H9 (cell line): ENCODE results near the gene ELF5. TPM values are rescaled to one million over a fixed set of nuclear protein-coding genes. Genes with fewer than 3 reads are reported as not detected.
A peak's percentile ranks its signal among the peaks of the same experiment; 100 is the strongest.

Experiments used
- DNase-seq: peaks from one replicate; pipeline ENCODE4 v3.0.0-alpha.2; 2017
- H2AFZ ChIP-seq: one replicate; pipeline ENCODE4 v1.6.1; 2013; ENCODE audit warnings: mild to moderate bottlenecking, low read length, control low read depth, moderate library complexity
- H2AK5ac ChIP-seq: 2 replicates; pipeline ENCODE4 v1.6.1; 2013; ENCODE audit warnings: low read length, control low read depth, mixed read lengths; ENCODE audit not compliant: insufficient read length
- H2BK120ac ChIP-seq: one replicate; pipeline ENCODE4 v1.6.1; 2013; ENCODE audit warnings: low read depth, mild to moderate bottlenecking, low read length, control low read depth, inconsistent platforms; ENCODE audit not compliant: poor library complexity, severe bottlenecking
- H2BK12ac ChIP-seq: 2 replicates; pipeline ENCODE4 v1.6.1; 2013; ENCODE audit warnings: low read length, control low read depth, mixed read lengths, low read depth; ENCODE audit not compliant: insufficient read length
- H2BK15ac ChIP-seq: 2 replicates; pipeline ENCODE4 v1.6.1; 2013; ENCODE audit warnings: low read depth, low read length, control low read depth
- H2BK20ac ChIP-seq: one replicate; pipeline ENCODE4 v1.6.1; 2013; ENCODE audit warnings: low read depth, mild to moderate bottlenecking, low read length, control low read depth, inconsistent platforms; ENCODE audit not compliant: poor library complexity, severe bottlenecking
- H2BK5ac ChIP-seq: 2 replicates; pipeline ENCODE4 v1.6.1; 2013; ENCODE audit warnings: low read length, control low read depth, mixed read lengths; ENCODE audit not compliant: insufficient read length
- H3K14ac ChIP-seq: 2 replicates; pipeline ENCODE4 v1.6.1; 2013; ENCODE audit warnings: low read length, control low read depth; ENCODE audit not compliant: insufficient read depth
- H3K18ac ChIP-seq: 2 replicates; pipeline ENCODE4 v1.6.1; 2013; ENCODE audit warnings: low read depth, mild to moderate bottlenecking, mixed read lengths, low read length, control low read depth; ENCODE audit not compliant: insufficient read length
- H3K23ac ChIP-seq: 2 replicates; pipeline ENCODE4 v1.6.1; 2013; ENCODE audit warnings: low read length, control low read depth, mixed read lengths, low read depth; ENCODE audit not compliant: insufficient read length
- H3K23me2 ChIP-seq: 2 replicates; pipeline ENCODE4 v1.6.1; 2013; ENCODE audit warnings: low read depth, mild to moderate bottlenecking, mixed read lengths, low read length, control low read depth; ENCODE audit not compliant: insufficient read length, poor library complexity, severe bottlenecking
- H3K27ac ChIP-seq: 2 replicates; pipeline ENCODE4 v1.5.1; 2013; ENCODE audit warnings: low read length, control low read depth, mixed read lengths, low read depth; ENCODE audit not compliant: insufficient read length
- H3K27me3 ChIP-seq: 2 replicates; pipeline ENCODE4 v1.6.1; 2013; ENCODE audit warnings: low read length, control low read depth, inconsistent platforms; ENCODE audit not compliant: insufficient read depth
- H3K4ac ChIP-seq: 2 replicates; pipeline ENCODE4 v1.6.1; 2013; ENCODE audit warnings: low read depth, mild to moderate bottlenecking, control low read depth, inconsistent platforms, low read length, moderate library complexity
- H3K4me1 ChIP-seq: 2 replicates; pipeline ENCODE4 v1.6.1; 2013; ENCODE audit warnings: low read length, control low read depth, inconsistent platforms; ENCODE audit not compliant: insufficient read depth
- H3K4me2 ChIP-seq: 2 replicates; pipeline ENCODE4 v1.6.1; 2013; ENCODE audit warnings: low read length, control low read depth, mixed read lengths; ENCODE audit not compliant: insufficient read length, insufficient read depth
- H3K56ac ChIP-seq: 2 replicates; pipeline ENCODE4 v1.6.1; 2013; ENCODE audit warnings: low read depth, mild to moderate bottlenecking, mixed read lengths, low read length, control low read depth; ENCODE audit not compliant: insufficient read length
- H3K79me1 ChIP-seq: 2 replicates; pipeline ENCODE4 v1.6.1; 2013; ENCODE audit warnings: low read depth, mild to moderate bottlenecking, moderate library complexity, low read length, control low read depth, inconsistent platforms; ENCODE audit not compliant: insufficient read depth, poor library complexity, severe bottlenecking
- H3K79me2 ChIP-seq: 2 replicates; pipeline ENCODE4 v1.6.1; 2013; ENCODE audit warnings: low read length, control low read depth, inconsistent platforms; ENCODE audit not compliant: insufficient read depth
- H3K9ac ChIP-seq: 2 replicates; pipeline ENCODE4 v1.6.1; 2013; ENCODE audit warnings: low read length, control low read depth, mixed read lengths; ENCODE audit not compliant: insufficient read length; ENCODE audit errors: extremely low read depth
- H3K9me3 ChIP-seq: one replicate; pipeline ENCODE4 v1.6.1; 2013; ENCODE audit warnings: low read depth, low read length, inconsistent platforms; ENCODE audit not compliant: control insufficient read depth
- H3T11ph ChIP-seq: one replicate; pipeline ENCODE4 v1.6.1; 2013; ENCODE audit warnings: mild to moderate bottlenecking, low read length, control low read depth, inconsistent platforms
- H4K20me1 ChIP-seq: one replicate; pipeline ENCODE4 v1.6.1; 2013; ENCODE audit not compliant: control insufficient read depth, insufficient read length, insufficient read depth
- H4K5ac ChIP-seq: 2 replicates; pipeline ENCODE4 v1.6.1; 2013; ENCODE audit warnings: low read depth, mild to moderate bottlenecking, mixed read lengths, low read length, control low read depth; ENCODE audit not compliant: insufficient read length
- H4K8ac ChIP-seq: replicated peaks from 2 replicates; pipeline ENCODE4 v1.6.1; 2013; ENCODE audit warnings: low read length, control low read depth, mixed read lengths, low read depth; ENCODE audit not compliant: insufficient read length
- H4K91ac ChIP-seq: 2 replicates; pipeline ENCODE4 v1.6.1; 2013; ENCODE audit warnings: low read depth, mild to moderate bottlenecking, moderate library complexity, mixed read lengths, low read length, control low read depth; ENCODE audit not compliant: insufficient read length
- H3K27ac Mint-ChIP-seq, 3 experiments: 2 replicates in 2 of 3; 3 replicates in 1 of 3; pipeline ENCODE4 v1.8.0; 2020 to 2021; ENCODE audit warnings: mixed read lengths in 3 of 3, mild to moderate bottlenecking in 1 of 3, moderate library complexity in 1 of 3
- H3K27me3 Mint-ChIP-seq: 2 replicates; pipeline ENCODE4 v1.8.0; 2021; ENCODE audit warnings: low read depth, mild to moderate bottlenecking, moderate library complexity, mixed read lengths
- H3K36me3 Mint-ChIP-seq, 3 experiments: 2 replicates in 2 of 3; 3 replicates in 1 of 3; pipeline ENCODE4 v1.8.0; 2020 to 2021; ENCODE audit warnings: low read depth in 3 of 3, mixed read lengths in 3 of 3; ENCODE audit not compliant: insufficient read depth in 1 of 3
- H3K4me1 Mint-ChIP-seq, 2 experiments: 2 replicates each; pipeline ENCODE4 v1.8.0; 2020; ENCODE audit warnings: mixed read lengths in 2 of 2
- H3K4me3 Mint-ChIP-seq, 2 experiments: 2 replicates in 1 of 2; 3 replicates in 1 of 2; pipeline ENCODE4 v1.8.0; 2020 to 2021; ENCODE audit warnings: mild to moderate bottlenecking in 2 of 2, mixed read lengths in 2 of 2, moderate library complexity in 1 of 2
- H3K9me3 Mint-ChIP-seq, 2 experiments: 2 replicates in 1 of 2; 3 replicates in 1 of 2; pipeline ENCODE4 v1.8.0; 2020; ENCODE audit warnings: mild to moderate bottlenecking in 2 of 2, mixed read lengths in 2 of 2, moderate library complexity in 1 of 2
- WGBS: extraction: QIAGEN DNeasy Blood & Tissue Kit; methylation state at CpG from one replicate; pipeline ENCODE4 v1.1.7; 2013; ENCODE audit warnings: missing lambda C conversion rate, low lambda C conversion rate, mixed read lengths; ENCODE audit not compliant: insufficient read length; ENCODE audit errors: extremely low coverage; 5-methylcytosine and 5-hydroxymethylcytosine counted together
- total RNA-seq: library from RNA; stranded (reverse); gene quantifications from 2 replicates; pipeline ENCODE4 v1.2.1, GENCODE V29; 2021
- TF ChIP-seq, protein P1 (sequence below): fragments of 200-600 bp; sonication (generic); conservative IDR thresholded peaks from 3 replicates; pipeline ENCODE4 v1.8.0; 2021; ENCODE audit warnings: antibody characterized with exemption, mild to moderate bottlenecking

The ELF5 gene
- total RNA-seq, 1 experiment from 2014 or later: not detected

DNA sequence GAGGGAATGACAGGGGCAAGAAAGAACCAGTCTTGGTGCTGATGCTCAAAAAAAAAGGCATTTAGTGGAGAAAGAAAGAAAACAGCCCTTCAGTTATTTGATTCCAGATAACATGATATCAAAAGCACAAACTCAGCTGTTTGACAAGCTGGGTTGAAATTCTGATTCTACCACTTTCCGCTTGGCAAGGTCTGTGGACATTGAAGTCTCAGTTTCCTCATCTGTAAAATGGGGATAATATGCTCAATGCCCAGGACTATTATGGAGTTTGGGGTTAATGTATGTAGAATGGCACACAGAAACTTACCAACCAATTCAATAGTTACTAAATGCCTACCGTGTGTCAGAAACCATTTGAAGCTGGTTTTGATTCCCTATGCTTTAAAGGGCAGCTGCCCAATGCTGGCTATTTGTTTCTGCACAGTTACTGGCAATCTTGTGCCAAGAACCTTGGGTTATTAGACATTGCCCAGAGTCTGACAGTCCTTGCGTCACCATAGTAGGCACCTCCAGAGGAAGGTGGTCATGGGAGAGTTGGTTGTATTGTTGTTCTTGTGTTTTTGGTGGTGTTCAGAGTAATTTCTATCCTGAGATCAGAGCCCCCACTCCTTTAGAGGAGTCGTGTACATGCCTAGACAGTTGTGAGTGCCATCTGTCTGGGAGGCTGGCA lies 19.5 kb downstream of the ELF5 start:
- Mint-ChIP-seq H3K27ac (peak overlapping the region in 1 of 3 experiments; percentile 21; a peak in 1 of 7 replicates), H3K27me3 (peaks cover 4% of the 10 kb centered on the region), H3K4me3 (no peak overlapping the region), H3K9me3 (no peaks in the 10 kb centered on the region; a peak in 1 of 5 replicates), H3K36me3 (no peaks in the 10 kb centered on the region), H3K4me1 (peaks cover 4 to 12% of the 10 kb centered on the region in 2 experiments)
- no peak overlapping the region for H2BK5ac ChIP-seq
- H3K79me1 ChIP-seq: no peaks in the 10 kb centered on the region
- H3K23me2 ChIP-seq: no peaks in the 10 kb centered on the region
- H3K14ac ChIP-seq: no peak overlapping the region
- no peak overlapping the region for H2BK120ac ChIP-seq
- H4K91ac ChIP-seq: no peak overlapping the region
- H2AK5ac ChIP-seq: no peak overlapping the region
- DNase-seq: no peak
- no peak overlapping the region for H3K4me2 ChIP-seq
- H2BK20ac ChIP-seq: no peak overlapping the region
- H3K9ac ChIP-seq: no peak overlapping the region
- H4K8ac ChIP-seq: no peak overlapping the region
- no peaks in the 10 kb centered on the region for H3K79me2 ChIP-seq
- H3K4ac ChIP-seq: no peak overlapping the region
- H2AFZ ChIP-seq: no peak overlapping the region
- no CpG with 5 or more reads among the region's 4 CpGs for WGBS
- no peaks in the 10 kb centered on the region for H3K9me3 ChIP-seq
- no peak overlapping the region for H2BK15ac ChIP-seq
- no peak overlapping the region for H2BK12ac ChIP-seq
- no peak overlapping the region for H3K27ac ChIP-seq
- no peak overlapping the region for H3K23ac ChIP-seq
- H4K5ac ChIP-seq: no peak overlapping the region
- H4K20me1 ChIP-seq: no peaks in the 10 kb centered on the region
- no peak overlapping the region for H3K18ac ChIP-seq
- no peaks in the 10 kb centered on the region for H3K4me1 ChIP-seq
- no peak overlapping the region for H3K56ac ChIP-seq
- TF ChIP-seq, protein P1, sequence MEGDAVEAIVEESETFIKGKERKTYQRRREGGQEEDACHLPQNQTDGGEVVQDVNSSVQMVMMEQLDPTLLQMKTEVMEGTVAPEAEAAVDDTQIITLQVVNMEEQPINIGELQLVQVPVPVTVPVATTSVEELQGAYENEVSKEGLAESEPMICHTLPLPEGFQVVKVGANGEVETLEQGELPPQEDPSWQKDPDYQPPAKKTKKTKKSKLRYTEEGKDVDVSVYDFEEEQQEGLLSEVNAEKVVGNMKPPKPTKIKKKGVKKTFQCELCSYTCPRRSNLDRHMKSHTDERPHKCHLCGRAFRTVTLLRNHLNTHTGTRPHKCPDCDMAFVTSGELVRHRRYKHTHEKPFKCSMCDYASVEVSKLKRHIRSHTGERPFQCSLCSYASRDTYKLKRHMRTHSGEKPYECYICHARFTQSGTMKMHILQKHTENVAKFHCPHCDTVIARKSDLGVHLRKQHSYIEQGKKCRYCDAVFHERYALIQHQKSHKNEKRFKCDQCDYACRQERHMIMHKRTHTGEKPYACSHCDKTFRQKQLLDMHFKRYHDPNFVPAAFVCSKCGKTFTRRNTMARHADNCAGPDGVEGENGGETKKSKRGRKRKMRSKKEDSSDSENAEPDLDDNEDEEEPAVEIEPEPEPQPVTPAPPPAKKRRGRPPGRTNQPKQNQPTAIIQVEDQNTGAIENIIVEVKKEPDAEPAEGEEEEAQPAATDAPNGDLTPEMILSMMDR: no peak
- no peak overlapping the region for H3T11ph ChIP-seq
- no peaks in the 10 kb centered on the region for H3K27me3 ChIP-seq
